Measurements from ENCODE around the gene OR14I1. TPM values are rescaled to one million over a fixed set of nuclear protein-coding genes. Genes with fewer than 3 reads are reported as not detected.

Gene OR14I1
- not detected in 5 replicates for total RNA-seq (2022; extraction: Qiagen RNA extraction)

DNA sequence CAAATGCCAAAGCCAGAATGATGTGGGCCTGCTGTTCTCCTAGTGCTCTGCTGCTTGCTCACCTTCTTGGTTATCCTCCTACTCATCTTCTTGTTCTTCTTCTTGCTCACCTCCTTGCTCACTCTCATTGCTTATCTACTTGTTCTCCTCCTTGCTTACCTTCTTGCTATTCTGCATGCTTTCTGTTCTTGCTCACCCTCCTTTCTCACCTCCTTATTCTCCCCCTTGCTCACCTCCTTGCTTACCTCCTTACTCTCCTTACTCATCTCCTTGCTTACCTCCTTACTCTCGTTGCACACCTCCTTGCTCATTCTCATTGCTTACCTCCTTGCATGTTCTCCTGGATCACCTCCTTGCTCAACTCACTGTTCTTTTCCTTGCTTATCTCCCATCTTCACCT lies at the start of gene OR14I1:
Gene OR14I1 (minus strand): TSS at position 53 of the 400 bp plus-strand sequence.

DNA sequence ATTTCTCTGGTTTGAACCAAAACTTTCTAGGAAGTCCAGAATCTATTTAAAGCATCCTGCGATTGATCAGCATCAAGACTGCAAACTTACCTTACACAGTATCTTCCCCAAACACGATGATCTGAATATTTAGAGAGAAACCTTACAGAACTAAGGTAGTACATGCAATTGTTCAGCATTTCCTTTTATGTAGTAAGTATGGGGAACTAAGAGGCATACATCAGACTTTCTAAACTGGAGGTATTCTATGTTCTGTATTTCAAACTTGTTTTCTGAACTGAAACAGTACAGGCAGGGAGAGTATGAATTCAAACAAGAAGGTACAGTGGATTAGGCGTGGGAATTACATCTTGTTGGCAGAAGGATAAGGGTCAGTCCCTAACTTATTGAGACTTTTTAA lies 47.2 kb downstream of the OR14I1 start, which contains the start of gene OR2T27:
Gene OR2T27 (minus strand): TSS at position 175 of the 400 bp plus-strand sequence. CDS start 4,644 bp downstream, outside the sequence.

Other genes with a start within 250 kb of the OR14I1 start
- not detected in 5 replicates for gene OR2T3, start 229.4 kb downstream of the OR14I1 start, total RNA-seq (2022; extraction: Qiagen RNA extraction)
- gene OR2T5, start 214.2 kb downstream of the OR14I1 start, total RNA-seq (2022; extraction: Qiagen RNA extraction): not detected in 5 replicates
- gene OR2G6, start 194.7 kb downstream of the OR14I1 start, total RNA-seq (2022; extraction: Qiagen RNA extraction): not detected in 5 replicates
- not detected in 5 replicates for gene OR2T29, start 140.0 kb downstream of the OR14I1 start, total RNA-seq (2022; extraction: Qiagen RNA extraction)
- not detected in 5 replicates for gene OR2T34, start 128.0 kb downstream of the OR14I1 start, total RNA-seq (2022; extraction: Qiagen RNA extraction)
- gene OR2T10, start 105.1 kb downstream of the OR14I1 start, total RNA-seq (2022; extraction: Qiagen RNA extraction): not detected in 5 replicates
- not detected in 5 replicates for gene OR2T11, start 67.7 kb downstream of the OR14I1 start, total RNA-seq (2022; extraction: Qiagen RNA extraction)
- gene OR2T35, start 57.5 kb downstream of the OR14I1 start, total RNA-seq (2022; extraction: Qiagen RNA extraction): not detected in 5 replicates
- gene OR2T27, start 47.2 kb downstream of the OR14I1 start, total RNA-seq (2022; extraction: Qiagen RNA extraction): not detected in 5 replicates
- 0.13 to 0.19 TPM in 2 of 5 replicates, not detected in the others for gene LYPD8, start 53.0 kb upstream of the OR14I1 start, total RNA-seq (2022; extraction: Qiagen RNA extraction)
- gene SH3BP5L, start 123.1 kb upstream of the OR14I1 start, total RNA-seq (2022; extraction: Qiagen RNA extraction): 18.9 to 28.1 TPM (median 26.3 TPM) in 5 replicates
- 14.3 to 21.7 TPM (median 20.7 TPM) in 5 replicates for gene ZNF672, start 135.5 kb upstream of the OR14I1 start, total RNA-seq (2022; extraction: Qiagen RNA extraction)
- 13.3 to 25.0 TPM (median 17.8 TPM) in 5 replicates for gene ZNF692, start 156.3 kb upstream of the OR14I1 start, total RNA-seq (2022; extraction: Qiagen RNA extraction)
- gene PGBD2, start 203.5 kb upstream of the OR14I1 start, total RNA-seq (2022; extraction: Qiagen RNA extraction): 3.1 to 3.9 TPM (median 3.2 TPM) in 5 replicates

All from A549 treated with Mapracorat at 1 μM for 4 hours (cell line).